Measurements from ENCODE around the gene MBD3L2B. TPM values are rescaled to one million over a fixed set of nuclear protein-coding genes. Genes with fewer than 3 reads are reported as not detected.
"Not testable (repeated sequence)": the region's sequence is repeated elsewhere in the genome, so short reads cannot be mapped to it uniquely, and the experiment has no call there.

MBD3L2B gene
- total RNA-seq, 1 experiment from 2014 or later, result not detected

DNA sequence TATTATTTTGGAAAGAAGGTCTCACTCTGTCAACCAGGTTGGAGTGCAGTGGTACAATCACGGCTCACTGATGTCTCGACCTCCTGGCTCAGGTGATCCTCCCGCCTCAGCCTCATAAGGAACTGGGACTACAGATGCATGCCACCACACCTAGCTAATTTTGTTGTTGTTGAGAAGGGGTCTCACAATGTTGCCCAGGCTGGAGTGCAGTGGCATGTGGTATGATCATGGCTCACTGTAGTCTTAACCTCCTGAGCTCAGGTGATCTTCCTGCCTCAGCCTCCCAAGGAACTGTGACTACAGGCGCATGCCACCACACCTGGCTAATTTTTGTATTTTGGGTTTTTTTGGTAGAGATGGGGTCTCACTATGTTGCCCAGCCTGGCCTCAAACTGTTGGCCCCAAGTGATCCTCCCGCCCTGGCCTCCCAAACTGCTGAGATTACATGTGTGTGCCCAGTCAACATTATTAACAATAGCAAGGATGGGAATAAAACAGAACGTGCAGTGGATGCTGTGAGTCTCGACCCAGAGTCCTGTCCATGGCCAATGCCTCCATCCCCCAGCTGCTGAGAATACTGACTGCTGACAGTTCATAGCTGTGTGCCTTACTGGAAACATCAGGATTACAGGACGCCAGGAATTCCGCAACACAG lies 42.7 kb upstream of the MBD3L2B start:
- no peaks in the 10 kb centered on the region for H3K27me3 Mint-ChIP-seq (ENCODE audit: insufficient read depth, unreplicated experiment)

DNA sequence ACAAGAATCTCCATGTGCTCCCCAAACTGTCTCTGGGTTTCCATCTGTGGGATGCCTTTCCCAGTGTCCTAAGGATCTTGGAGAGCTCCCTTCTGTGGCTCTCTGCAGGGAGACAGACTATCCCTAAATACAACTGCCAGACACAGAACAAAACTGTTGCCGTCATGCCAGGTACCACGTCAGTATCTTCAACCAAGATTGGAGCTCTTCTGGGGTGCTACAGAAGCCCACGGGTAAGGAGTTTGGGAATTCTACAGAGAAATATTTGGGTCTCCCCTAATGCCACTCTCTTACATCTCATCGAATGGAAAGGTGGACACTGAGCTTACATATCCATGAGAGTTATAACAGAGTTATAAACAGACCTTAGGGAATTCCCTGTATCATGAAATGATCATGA lies 42.1 kb upstream of the MBD3L2B start:
- Histone ChIP-seq H3K27me3 (replicated peaks; ENCODE audit: control insufficient read depth, insufficient read depth, low read length) (no peaks in the 10 kb centered on the region), H3K36me3 (ENCODE audit: control insufficient read depth, insufficient read depth, low read length) (no peaks in the 10 kb centered on the region), H3K4me1 (no peaks in the 10 kb centered on the region), H3K4me3 (ENCODE audit: low read depth, low read length) (no peak overlapping the region), H3K9me3 (peaks cover 1% of the 10 kb centered on the region; the same call in 1 of the 2 replicates)
- Mint-ChIP-seq H3K4me1 (ENCODE audit: low read depth, unreplicated experiment) (no peaks in the 10 kb centered on the region), H3K27me3 (ENCODE audit: insufficient read depth, unreplicated experiment) (no peaks in the 10 kb centered on the region), H3K9me3 (ENCODE audit: unreplicated experiment) (peaks cover 9% of the 10 kb centered on the region), H3K27ac (ENCODE audit: unreplicated experiment) (no peak overlapping the region), H3K36me3 (ENCODE audit: insufficient read depth, unreplicated experiment) (no peaks in the 10 kb centered on the region), H3K4me3 (ENCODE audit: unreplicated experiment) (no peak overlapping the region)
- ChIA-PET POLR2A (no interaction called here), CTCF (no interaction called here)
- BruUV-seq (replicated peaks), result no TSS peak
- DNase-seq, result no peak
- intact Hi-C loops (cut with micrococcal nuclease; ENCODE audit: unreplicated experiment), result no loop called here
- TF ChIP-seq, protein P1, sequence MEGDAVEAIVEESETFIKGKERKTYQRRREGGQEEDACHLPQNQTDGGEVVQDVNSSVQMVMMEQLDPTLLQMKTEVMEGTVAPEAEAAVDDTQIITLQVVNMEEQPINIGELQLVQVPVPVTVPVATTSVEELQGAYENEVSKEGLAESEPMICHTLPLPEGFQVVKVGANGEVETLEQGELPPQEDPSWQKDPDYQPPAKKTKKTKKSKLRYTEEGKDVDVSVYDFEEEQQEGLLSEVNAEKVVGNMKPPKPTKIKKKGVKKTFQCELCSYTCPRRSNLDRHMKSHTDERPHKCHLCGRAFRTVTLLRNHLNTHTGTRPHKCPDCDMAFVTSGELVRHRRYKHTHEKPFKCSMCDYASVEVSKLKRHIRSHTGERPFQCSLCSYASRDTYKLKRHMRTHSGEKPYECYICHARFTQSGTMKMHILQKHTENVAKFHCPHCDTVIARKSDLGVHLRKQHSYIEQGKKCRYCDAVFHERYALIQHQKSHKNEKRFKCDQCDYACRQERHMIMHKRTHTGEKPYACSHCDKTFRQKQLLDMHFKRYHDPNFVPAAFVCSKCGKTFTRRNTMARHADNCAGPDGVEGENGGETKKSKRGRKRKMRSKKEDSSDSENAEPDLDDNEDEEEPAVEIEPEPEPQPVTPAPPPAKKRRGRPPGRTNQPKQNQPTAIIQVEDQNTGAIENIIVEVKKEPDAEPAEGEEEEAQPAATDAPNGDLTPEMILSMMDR (IDR thresholded peaks at IDR 0.05; ENCODE audit: insufficient read depth in 1 of 2, low read depth in 1 of 2, low read length in 1 of 2, severe bottlenecking in 1 of 2, unreplicated experiment in 1 of 2), result no peak

More for the DNA sequence above, 42.7 kb upstream of the MBD3L2B start:
- CTCF ChIA-PET, result no interaction called here
- POLR2A ChIA-PET, result no interaction called here
- H3K4me3 Mint-ChIP-seq (ENCODE audit: unreplicated experiment), result no peak overlapping the region
- no peak overlapping the region for H3K4me3 ChIP-seq (ENCODE audit: low read depth, low read length)
- H3K36me3 Mint-ChIP-seq (ENCODE audit: insufficient read depth, unreplicated experiment), result peaks cover 2% of the 10 kb centered on the region
- intact Hi-C loops (cut with micrococcal nuclease; ENCODE audit: unreplicated experiment), result no loop called here
- H3K4me1 ChIP-seq, result no peaks in the 10 kb centered on the region
- DNase-seq, result no peak
- peaks cover 6% of the 10 kb centered on the region; the same call in 1 of the 2 replicates for H3K9me3 ChIP-seq
- no TSS peak for BruUV-seq (replicated peaks)
- H3K9me3 Mint-ChIP-seq (ENCODE audit: unreplicated experiment), result peaks cover 9% of the 10 kb centered on the region
- H3K27ac Mint-ChIP-seq (ENCODE audit: unreplicated experiment), result no peak overlapping the region
- TF ChIP-seq, protein P1 (IDR thresholded peaks at IDR 0.05; ENCODE audit: insufficient read depth in 1 of 2, low read depth in 1 of 2, low read length in 1 of 2, severe bottlenecking in 1 of 2, unreplicated experiment in 1 of 2), result no peak
- H3K36me3 ChIP-seq (ENCODE audit: control insufficient read depth, insufficient read depth, low read length), result no peaks in the 10 kb centered on the region
- peaks cover 3% of the 10 kb centered on the region for H3K4me1 Mint-ChIP-seq (ENCODE audit: low read depth, unreplicated experiment)
- H3K27me3 ChIP-seq (replicated peaks; ENCODE audit: control insufficient read depth, insufficient read depth, low read length), result no peaks in the 10 kb centered on the region

DNA sequence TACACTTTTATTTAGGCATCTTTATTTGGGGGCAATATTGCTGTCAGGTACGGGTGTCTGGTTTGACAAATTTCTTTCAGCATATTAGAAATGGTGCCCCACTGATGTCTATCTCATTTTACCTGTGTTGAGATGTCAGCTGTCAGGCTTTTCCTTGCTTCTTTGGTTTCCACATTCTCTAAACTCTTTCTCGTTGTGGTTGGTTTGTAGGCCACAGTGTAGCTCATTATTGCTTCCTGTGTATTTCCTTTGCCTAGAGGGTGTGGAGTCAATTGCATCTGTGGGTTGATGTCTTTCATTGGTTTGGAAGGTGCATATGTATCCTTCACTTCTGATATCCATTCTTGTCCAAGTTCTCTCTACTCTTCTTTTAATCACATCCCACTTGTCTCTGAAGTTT lies 38.7 kb upstream of the MBD3L2B start:
- not testable (repeated sequence) for H3K27ac Mint-ChIP-seq (ENCODE audit: unreplicated experiment)

DNA sequence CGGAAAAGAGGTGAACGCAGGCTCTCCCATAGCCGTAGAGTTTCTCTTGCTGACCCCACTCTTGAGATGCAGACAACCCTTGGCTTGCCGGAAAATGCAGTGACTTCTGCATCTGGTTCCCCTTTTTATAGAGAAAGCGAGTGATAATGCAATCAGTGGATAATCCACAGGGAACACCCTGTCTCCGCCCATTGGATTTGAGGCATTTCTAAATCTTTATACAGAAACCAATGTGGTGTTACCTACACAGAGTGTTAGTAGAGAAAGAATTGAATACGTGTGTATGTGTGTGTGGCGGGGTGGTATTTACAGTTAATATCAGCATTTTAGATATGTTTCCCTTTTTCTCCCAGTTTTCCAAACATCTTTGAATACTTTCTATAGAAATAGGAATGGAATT lies 37.3 kb upstream of the MBD3L2B start, which contains the start of gene MBD3L3:
MBD3L3 (minus strand) TSS at position 101 of the 400 bp plus-strand sequence; CDS start at position 30, 71 bp downstream.
- H3K9me3 Mint-ChIP-seq (ENCODE audit: unreplicated experiment), result not testable (repeated sequence)

More for the DNA sequence above, 38.7 kb upstream of the MBD3L2B start:
- H3K27me3 Mint-ChIP-seq (ENCODE audit: insufficient read depth, unreplicated experiment); CTCF ChIA-PET; H3K9me3 ChIP-seq; H3K4me3 Mint-ChIP-seq (ENCODE audit: unreplicated experiment); H3K4me3 ChIP-seq (ENCODE audit: low read depth, low read length); H3K9me3 Mint-ChIP-seq (ENCODE audit: unreplicated experiment); H3K4me1 Mint-ChIP-seq (ENCODE audit: low read depth, unreplicated experiment); H3K36me3 ChIP-seq (ENCODE audit: control insufficient read depth, insufficient read depth, low read length); H3K36me3 Mint-ChIP-seq (ENCODE audit: insufficient read depth, unreplicated experiment); DNase-seq; H3K27me3 ChIP-seq (replicated peaks; ENCODE audit: control insufficient read depth, insufficient read depth, low read length); H3K4me1 ChIP-seq; POLR2A ChIA-PET; BruUV-seq (replicated peaks); intact Hi-C loops (cut with micrococcal nuclease; ENCODE audit: unreplicated experiment): not testable (repeated sequence)

DNA sequence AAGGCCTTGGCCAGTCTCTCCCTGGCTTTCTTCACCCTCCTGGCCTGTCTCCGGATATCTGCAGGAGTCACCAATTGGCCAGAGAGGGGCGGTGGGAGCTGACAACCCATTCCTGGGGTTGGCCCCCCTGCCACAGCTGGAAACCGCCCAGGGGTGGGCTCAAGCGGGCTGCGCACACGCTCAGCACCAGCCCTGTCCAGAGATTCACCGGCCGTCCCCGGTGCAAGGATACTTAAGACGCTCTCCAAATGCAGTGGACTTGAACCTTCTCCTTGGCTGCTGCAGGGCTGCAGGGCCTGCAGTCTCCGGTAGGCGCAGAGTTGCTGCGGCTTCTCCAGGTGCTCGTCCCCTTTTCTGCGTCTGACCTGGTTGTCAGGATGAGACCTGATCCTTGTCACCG lies 35.1 kb upstream of the MBD3L2B start:
- H3K27me3 Mint-ChIP-seq (ENCODE audit: insufficient read depth, unreplicated experiment); H3K36me3 Mint-ChIP-seq (ENCODE audit: insufficient read depth, unreplicated experiment); H3K4me1 Mint-ChIP-seq (ENCODE audit: low read depth, unreplicated experiment); H3K4me3 Mint-ChIP-seq (ENCODE audit: unreplicated experiment); DNase-seq; H3K36me3 ChIP-seq (ENCODE audit: control insufficient read depth, insufficient read depth, low read length); H3K27me3 ChIP-seq (replicated peaks; ENCODE audit: control insufficient read depth, insufficient read depth, low read length); intact Hi-C loops (cut with micrococcal nuclease; ENCODE audit: unreplicated experiment); H3K4me3 ChIP-seq (ENCODE audit: low read depth, low read length); H3K9me3 ChIP-seq; CTCF ChIA-PET; H3K27ac Mint-ChIP-seq (ENCODE audit: unreplicated experiment); BruUV-seq (replicated peaks); H3K4me1 ChIP-seq; H3K9me3 Mint-ChIP-seq (ENCODE audit: unreplicated experiment); POLR2A ChIA-PET: not testable (repeated sequence)

More for the DNA sequence above, 37.3 kb upstream of the MBD3L2B start, which contains the start of gene MBD3L3:
- H3K27ac Mint-ChIP-seq (ENCODE audit: unreplicated experiment); POLR2A ChIA-PET; H3K4me3 Mint-ChIP-seq (ENCODE audit: unreplicated experiment); intact Hi-C loops (cut with micrococcal nuclease; ENCODE audit: unreplicated experiment); CTCF ChIA-PET; DNase-seq; H3K4me3 ChIP-seq (ENCODE audit: low read depth, low read length); H3K27me3 ChIP-seq (replicated peaks; ENCODE audit: control insufficient read depth, insufficient read depth, low read length); H3K9me3 ChIP-seq; BruUV-seq (replicated peaks); H3K27me3 Mint-ChIP-seq (ENCODE audit: insufficient read depth, unreplicated experiment); H3K36me3 Mint-ChIP-seq (ENCODE audit: insufficient read depth, unreplicated experiment); H3K4me1 ChIP-seq; H3K4me1 Mint-ChIP-seq (ENCODE audit: low read depth, unreplicated experiment); H3K36me3 ChIP-seq (ENCODE audit: control insufficient read depth, insufficient read depth, low read length): not testable (repeated sequence)

DNA sequence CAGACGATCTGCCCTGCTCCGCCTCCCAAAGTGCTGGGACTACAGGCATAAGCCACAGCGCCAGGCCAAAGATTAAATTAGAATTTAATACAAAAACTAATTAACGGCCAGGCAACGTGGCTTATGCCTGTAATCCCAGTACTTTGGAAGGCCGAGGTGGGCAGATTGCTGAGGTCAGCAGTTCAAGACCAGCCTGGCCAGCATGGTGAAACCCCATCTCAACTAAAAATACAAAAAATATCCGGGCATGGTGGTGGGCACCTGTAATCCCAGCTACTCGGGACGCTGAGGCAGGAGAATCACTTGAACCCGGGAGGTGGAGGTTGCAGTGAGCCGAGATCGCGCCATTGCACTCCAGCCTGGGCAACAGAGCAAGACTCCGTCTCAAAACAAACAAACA lies 34.4 kb upstream of the MBD3L2B start:
- BruUV-seq (replicated peaks); H3K36me3 Mint-ChIP-seq (ENCODE audit: insufficient read depth, unreplicated experiment); H3K36me3 ChIP-seq (ENCODE audit: control insufficient read depth, insufficient read depth, low read length); H3K4me3 ChIP-seq (ENCODE audit: low read depth, low read length); H3K27me3 Mint-ChIP-seq (ENCODE audit: insufficient read depth, unreplicated experiment); CTCF ChIA-PET; POLR2A ChIA-PET; intact Hi-C loops (cut with micrococcal nuclease; ENCODE audit: unreplicated experiment); H3K27ac Mint-ChIP-seq (ENCODE audit: unreplicated experiment); H3K27me3 ChIP-seq (replicated peaks; ENCODE audit: control insufficient read depth, insufficient read depth, low read length); H3K4me1 ChIP-seq; H3K9me3 Mint-ChIP-seq (ENCODE audit: unreplicated experiment); H3K4me3 Mint-ChIP-seq (ENCODE audit: unreplicated experiment); DNase-seq; H3K4me1 Mint-ChIP-seq (ENCODE audit: low read depth, unreplicated experiment); H3K9me3 ChIP-seq: not testable (repeated sequence)
